Stimulated activated CD4-positive, alpha-beta T cell treated with anti-CD3 and anti-CD28 coated beads, TNF-alpha, amount 100 ng/mL, for 24 hours (primary cell): ENCODE measurements around the gene TMEM39A.

Experiments
- DNase-seq, 3 experiments: peaks; one replicate each; pipeline ENCODE4 v3.0.0-alpha.2; 2020; ENCODE audit warnings: low read depth in 3 of 3

Gene TMEM39A

DNA sequence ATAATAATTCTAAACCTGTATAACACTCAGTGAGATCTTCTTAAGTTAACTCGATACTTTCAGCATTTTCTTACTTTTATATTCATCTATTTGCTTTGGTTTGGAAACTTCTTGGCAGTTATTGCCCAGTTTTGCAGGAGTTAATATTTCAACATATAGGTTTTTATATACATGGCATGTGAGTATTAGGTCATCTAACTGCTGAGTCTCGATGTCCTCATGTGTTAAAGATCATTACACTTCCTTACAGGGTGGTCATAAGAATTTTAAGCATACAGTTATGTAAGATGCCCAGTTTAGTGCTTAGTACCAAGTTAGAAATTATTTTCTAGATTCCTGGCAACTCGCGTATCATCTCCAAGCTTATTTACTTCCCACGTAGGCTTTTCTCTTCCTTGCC lies 62.9 kb downstream of the TMEM39A start:
- no peak for DNase-seq

DNA sequence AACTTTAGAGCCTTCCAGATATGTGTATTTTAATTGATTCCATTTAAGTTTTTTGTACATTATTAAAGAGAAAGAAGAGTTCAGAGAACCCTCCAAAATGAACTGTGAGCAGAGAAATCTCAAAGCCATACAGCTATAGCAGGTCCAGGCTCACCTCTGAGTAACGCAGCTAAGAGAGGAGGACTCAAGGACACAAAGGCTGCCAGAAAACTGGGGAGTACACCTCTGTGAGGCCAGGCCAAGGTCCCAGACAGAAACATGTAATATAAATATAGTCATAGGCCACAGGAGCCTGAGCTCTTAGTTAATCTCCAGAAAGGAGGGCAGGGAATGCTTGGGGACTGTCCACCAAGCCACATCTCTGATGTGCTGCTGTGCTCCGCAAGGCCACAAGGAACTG lies 66.5 kb downstream of the TMEM39A start:
- DNase-seq = no peak

DNA sequence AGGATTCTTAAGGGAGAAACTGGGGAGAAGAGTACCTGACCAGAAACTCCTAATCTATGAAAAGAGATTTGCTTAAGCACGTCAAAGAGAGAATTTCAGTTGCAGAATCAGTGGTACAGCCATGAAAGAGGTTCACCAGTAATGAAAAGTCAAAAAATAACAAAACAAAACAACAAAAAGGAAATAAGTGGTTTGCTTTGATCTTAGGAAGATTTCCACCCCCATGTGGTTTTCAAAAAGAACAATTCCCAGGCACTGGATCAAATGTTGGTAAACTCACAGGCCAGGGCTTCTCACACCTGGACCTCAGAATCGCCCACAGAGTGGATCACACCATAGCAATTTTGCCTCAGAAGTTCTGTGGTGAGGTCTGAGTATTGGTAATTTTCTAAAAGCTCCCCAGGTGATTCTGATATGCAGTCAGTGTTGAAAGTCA lies 67.5 kb downstream of the TMEM39A start:
- DNase-seq = no peak

DNA sequence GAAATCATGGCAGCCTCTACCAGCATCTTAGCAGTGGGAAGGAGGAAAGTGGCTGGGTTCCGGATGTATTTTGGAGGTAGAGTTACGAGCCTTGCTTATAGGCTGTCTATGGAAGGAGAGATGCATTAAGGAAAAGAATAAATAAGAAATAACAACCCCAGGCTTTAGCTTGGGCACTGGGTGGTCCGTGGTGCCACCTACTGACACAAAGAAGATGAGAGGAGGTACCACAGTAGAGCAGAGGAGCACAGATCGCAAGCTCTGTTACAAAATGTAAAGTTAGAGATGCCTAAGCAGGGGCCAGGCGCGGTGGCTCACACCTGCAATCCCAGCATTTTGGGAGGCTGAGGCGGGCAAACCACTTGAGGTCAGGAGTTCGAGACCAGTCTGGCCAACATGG lies 74.8 kb downstream of the TMEM39A start:
- DNase-seq = no peak

DNA sequence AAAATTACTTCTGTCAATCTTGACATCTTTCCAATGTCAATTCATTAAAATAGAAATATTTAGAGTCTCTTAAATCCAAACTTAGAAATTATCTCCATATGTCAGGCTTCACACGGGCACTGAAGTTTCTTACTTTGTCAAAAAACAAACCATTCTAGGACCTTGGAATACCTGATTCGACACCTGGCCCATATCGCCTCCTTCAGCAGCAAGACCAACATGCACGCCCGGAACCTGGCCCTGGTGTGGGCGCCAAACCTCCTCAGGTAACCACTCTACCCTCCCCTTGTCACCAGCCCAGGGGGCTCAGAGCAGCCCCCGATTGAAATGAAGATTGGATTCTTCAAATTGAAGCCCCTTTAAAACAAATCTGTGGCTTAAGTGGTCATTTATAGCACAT lies 81.3 kb downstream of the TMEM39A start:
- no peak for DNase-seq

DNA sequence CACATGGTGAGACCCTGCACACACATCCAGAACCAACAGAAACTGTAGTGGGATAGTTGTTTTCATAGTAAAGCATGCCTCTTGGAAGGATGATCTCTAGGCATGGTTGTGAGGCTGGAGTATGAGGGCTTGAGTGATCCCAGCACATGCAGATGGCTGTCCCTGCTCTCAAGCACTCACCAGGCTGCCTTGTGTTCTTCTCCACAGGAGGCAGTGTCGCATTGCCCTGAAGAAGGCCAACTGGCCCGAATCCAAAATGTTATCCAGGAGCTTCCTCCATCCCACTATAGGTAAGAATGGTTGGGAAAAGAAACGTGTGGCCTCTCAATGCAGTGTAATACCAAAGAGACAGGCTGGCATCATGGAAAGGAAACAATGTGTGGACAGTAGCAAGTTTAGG lies 82.7 kb downstream of the TMEM39A start:
- no peak for DNase-seq
